HG03432 (cell line): ENCODE measurements around the gene CHKA.

Source experiments
- ATAC-seq: cut with Tn5 transposase; IDR thresholded peaks from one replicate; pipeline ENCODE4 v1.9.1; 2021; ENCODE audit warnings: mild to moderate bottlenecking, moderate library complexity; ENCODE audit not compliant: unreplicated experiment

CHKA gene

GRCh38 chr11:68016904-68017817 lies 104.0 kb downstream of the CHKA start:
- no peak for ATAC-seq

DNA sequence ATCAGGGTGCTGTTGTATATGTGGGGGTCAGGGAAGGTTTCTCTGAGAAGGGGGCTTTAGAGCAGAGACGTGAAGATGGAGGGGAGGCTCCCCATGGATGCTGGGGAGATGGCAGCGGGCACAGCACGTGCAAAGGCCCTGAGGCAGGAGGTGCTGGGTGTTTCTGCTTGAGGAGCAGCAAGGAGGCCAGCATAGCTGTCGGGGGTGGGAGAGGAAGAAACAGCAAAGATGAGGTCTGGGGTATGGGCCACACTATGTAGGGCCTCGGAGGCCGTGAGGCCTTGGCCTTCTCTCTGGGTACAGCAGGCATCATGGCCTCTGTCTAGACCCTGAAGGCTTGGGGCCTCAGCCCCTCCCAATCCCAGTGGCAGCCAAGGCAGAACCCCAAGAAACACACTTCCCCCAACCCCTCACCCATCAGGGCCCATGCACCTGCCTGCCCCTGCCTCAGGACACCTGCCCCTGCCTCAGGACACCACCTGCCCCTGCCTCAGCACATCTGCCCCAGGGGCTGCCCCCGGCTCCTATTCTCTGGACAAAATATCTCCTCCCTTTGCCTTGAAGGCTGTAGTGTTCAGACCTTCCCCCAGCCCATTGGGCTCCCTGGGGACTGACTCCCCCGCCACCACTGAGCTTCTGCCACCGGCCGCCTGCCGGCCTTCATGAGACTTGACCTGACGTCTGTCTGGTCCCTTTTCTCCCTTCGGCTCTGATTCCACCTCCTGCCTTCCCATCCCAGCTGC lies 104.9 kb downstream of the CHKA start:
- ATAC-seq = no peak

DNA sequence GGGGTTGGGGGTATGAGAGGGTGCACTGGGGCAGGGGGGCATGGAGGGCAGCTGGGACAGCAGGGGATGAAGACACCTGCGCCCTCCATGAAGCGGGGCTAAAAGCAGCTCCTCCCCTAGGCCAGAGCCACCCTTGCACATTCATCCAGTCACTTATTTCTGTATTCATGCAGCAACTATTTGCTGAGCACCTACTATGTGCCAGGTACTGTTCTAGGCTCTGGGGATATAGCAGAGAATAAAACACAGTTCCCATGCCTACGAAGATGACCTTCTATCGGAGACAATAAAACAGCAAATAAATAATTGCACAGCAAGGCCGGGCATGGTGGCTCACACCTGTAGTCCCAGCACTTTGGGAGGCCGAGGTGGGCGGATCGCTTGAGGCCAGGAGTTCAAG lies 105.7 kb downstream of the CHKA start:
- ATAC-seq = no peak

DNA sequence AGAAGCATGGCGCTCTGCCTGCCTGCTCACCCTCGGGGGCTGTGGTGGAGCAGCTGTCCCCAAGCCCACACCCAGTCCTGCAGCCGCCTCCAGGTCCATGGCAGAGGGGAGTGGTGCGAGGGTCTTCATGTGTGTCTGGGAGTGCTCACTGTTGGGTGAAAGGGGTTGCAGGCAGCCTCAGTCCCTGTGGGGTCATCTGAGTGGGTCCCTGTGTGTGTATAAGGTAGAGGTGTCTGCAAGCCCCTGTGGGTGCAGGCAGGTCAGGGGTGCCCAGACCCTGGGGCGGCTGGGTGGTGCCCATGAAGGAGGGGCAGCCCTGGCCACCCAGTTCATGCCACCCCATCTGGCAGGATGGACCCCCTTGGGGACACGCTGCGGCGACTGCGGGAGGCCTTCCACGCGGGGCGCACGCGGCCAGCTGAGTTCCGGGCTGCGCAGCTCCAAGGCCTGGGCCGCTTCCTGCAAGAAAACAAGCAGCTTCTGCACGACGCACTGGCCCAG lies 106.2 kb downstream of the CHKA start:
- no peak for ATAC-seq

DNA sequence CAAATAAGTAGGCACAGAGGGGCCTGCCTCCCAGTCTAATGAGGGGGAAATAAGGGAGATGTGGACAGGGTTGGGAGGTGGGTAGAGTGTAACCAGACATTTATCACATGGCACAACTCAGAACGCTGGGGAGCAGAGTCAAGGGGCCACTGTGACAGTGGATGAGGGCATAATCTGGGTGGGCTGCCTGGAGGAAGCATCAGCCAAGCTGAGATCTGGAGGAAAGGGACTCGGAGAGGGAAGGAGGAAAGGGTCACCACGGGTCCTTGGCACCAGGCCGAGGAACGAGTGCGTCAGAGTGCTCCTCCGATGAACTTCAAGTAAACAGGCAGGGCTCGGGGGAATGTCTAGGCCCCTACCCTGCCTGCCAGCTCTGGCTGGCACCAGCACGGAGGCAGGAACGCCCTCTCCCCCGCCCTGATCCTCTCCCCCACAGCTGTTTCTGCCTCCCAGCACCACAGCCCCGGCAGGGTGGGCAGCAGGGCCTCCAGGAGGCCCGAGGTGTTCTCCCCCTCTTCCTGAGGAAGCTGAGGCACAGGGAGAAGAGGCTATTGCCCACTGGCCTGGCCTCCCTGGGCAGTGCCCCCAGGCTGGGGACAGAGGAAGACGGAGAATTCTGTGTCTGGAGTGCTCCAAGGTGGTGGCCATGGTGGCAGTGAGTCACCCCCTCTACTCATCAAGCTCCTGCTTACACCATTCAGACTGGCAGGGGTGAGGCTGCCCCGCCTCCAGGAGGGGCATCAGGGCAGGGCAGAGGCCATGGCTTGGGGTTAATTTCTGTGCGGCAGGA lies 106.8 kb downstream of the CHKA start:
- ATAC-seq = no peak

DNA sequence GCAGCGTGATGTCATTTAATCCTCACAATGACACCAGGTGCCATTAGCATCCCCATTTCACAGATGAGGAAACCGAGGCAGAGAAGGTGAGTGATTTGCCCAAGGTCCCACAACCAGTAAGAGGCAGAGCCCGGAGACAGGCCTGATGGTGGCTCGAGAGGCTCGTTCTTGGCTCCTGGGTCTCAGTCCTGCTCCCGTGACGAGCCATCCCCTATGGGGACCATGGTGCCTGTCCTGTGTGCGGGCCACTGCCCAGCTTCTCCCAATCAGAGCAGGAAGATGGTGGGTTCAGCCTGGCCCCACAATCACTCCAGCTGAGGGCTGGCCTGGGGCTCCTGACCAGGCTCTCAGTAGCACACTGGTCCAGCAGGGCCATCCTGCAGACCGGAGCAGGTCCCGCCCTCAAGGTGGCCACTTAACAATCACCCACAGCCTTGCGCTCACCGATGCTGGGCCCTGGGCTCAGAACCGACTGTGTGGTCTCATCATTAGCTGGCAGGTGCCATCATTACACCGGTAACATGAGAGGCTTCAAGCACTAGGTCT lies 107.5 kb downstream of the CHKA start:
- no peak for ATAC-seq

GRCh38 chr11:68012843-68013610 lies 108.2 kb downstream of the CHKA start:
- no peak for ATAC-seq

- ATAC-seq = no peak
Measured at GRCh38 chr11:68012044-68012842, 108.9 kb downstream of the CHKA start.

DNA sequence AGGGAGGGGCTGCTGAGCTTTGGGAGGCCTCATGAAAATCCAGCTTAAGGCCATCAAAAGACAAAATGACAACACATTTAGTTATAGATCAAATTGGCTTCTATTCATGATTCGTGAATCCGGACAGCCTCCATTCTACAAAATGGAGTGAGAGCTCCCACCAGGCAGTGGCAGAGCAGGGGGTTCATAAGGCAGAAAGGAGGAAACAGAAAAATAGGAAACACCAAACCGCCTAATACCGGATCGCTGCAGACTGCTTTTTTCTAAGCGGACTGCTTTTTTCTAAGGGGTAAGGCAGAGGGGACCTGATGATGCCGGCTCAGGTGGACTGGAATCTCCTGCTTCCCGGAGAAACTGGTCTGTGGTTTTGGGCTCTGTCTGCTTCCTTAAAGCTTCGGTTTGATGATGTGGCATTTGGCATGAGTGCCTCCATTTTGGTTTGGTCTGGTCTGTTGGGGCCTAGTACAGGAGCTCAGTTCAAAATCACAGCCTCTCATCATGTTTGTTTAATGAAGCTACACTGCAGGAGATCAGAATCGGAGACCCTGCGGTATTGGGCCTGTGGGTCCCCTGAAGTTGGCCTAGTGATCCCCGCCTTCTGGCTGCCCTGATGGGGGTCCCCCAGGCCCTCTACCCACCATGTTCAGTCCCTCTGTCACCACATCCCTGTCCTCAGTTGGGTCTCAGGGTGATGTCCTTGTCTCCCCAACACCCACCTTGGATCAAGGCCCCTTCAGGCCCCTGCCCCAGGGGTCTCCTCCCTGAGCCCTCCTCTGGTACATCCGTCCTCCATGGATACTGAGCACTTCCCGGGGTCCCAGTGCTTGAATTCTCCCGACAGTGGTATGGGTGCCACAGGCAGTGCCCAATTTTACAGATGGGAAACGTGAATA lies 109.9 kb downstream of the CHKA start:
- no peak for ATAC-seq

DNA sequence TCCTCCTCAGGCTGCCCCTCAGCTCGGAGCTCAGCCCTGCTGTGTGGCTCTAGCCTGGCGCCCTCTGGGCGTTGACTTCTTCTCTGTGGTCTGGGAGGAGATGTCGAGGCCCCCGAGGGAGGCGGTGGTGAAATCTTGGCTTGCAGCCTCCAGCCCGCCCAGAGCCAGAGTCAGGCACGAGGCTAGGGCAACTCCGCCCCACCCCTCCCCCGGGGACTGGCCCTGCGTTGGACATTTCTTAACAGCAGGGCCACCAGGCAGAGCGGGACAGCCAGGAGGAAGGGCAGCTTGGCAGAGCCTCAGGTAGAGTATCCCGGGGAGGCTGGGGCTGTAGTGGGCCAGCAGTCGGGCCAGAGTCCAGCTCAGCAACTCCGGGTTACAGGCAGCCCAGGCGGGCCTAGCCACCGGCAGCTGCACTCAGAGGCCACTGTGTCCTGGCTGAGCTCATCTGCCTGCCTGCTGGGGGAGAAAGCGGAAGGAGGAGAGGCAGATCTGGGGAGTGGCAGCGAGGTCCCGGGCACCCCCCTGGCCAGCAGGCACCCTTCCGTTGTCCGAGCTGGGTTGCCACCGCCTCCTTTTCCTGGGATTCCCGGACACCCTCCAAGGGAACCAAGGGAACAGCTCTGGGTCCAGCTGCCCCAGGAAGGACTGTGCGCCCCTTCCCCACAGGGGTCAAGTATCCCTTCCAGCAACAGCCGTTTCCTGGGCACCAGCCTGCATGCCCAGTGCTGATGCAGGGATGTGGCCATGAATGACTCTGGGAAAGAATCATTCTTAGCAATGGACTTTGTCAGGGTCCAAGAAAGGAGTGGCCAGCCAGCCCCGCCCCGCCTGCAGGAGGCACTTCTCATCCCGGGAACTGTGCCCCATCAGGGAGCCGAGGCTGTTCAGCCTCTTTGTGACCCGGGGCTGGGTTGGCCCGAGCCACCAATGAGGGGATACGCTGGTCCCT lies 110.8 kb downstream of the CHKA start, which contains the start of gene ALDH3B1:
Gene ALDH3B1, plus strand, starts transcription at position 238 of the 952 bp plus-strand sequence. CDS start 4,971 bp downstream, outside the sequence.
- ATAC-seq = no peak

GRCh38 chr11:68009391-68010089 lies 111.6 kb downstream of the CHKA start:
- ATAC-seq = no peak

DNA sequence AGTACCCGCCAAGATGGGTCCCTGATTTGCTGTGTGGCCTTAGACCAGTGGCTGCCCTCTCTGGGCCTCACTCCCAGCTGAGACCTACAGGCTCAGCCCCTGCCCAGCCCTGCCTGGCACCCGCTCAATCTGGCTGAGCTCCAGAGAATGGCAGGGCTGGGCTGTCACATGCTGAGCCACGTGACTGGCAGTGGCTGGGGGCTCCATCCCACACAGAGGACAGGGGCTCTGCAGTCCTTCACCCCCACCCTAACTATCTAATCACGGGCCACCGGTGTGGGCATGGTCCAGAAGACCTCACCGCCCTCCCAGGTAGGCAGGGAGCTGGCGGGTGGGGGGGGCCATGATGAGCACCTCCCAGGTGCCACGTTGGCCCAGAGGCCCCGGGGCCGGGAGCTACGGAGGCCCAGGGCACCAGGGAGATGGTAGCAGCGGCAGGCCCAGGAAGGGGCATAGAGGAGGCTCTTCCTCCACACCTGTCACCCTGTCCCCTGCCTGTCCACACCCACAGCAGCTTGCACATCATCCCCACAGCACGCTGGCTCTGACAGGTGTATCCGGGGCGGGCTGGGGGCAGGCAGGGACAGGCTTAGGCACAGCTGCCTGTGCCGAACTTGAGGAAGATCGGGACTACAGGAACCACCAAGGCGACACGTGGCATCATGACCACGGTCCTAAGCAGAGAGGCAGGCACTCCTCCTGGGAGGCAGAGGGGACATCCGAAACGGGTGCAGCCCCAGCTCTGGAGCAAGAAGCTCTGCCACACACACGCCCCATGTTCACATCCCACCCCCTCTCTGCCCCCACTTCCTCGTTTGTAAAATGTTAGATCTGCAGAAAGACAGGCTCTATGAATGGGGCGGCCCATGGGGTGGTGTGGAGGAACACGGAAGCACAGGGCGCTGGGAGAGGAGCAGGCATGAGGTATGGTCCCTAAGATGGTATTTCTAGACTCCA lies 112.5 kb downstream of the CHKA start:
- ATAC-seq = no peak

GRCh38 chr11:68007498-68008380 lies 113.4 kb downstream of the CHKA start:
- no peak for ATAC-seq

GRCh38 chr11:68006606-68007166 lies 114.5 kb downstream of the CHKA start:
- no peak for ATAC-seq
